GM04503 (cell line): ENCODE data around the gene GIMAP1.

Experiments used
- DNase-seq: peaks from one replicate; pipeline ENCODE4 v3.0.0-alpha.2; 2012; ENCODE audit warnings: low read depth

Gene GIMAP1

DNA sequence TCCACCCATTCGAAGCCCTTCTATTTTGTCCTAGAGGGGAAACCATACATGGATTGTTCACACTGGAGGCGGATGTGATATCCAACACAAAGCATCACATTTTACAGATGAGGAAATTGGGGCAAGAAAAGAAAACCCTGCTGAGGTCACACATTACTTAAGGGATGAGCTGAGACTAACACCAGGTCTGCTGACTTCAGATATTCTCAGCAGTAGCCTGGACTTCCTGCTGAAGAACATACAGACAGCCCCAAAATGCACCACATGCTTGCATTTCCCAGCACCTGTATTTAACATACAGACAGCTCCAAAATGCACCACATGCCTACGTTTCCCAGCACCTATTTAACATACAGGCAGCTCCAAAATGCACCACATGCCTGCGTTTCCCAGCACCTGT, 32.0 kb downstream of the GIMAP1 start:
- no peak for DNase-seq

DNA sequence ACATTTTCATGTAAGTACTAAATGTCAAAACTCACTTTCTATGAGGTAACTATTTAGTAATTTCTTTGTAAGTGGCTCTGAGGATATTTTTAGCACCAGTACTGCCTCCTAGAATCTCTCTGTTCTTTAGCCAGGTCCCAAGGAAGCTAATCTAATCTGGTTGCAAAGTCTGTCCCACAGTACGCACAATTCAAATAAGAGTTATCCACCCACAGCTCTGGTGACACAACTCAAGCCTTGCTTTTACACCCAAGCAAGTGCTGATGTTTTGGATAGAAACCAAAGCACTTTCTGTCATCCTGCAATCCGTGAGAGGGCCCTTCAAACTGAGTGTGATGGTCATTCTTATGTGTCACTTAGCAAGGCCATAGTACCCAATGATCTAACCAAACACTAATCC, 35.3 kb downstream of the GIMAP1 start:
- no peak for DNase-seq

DNA sequence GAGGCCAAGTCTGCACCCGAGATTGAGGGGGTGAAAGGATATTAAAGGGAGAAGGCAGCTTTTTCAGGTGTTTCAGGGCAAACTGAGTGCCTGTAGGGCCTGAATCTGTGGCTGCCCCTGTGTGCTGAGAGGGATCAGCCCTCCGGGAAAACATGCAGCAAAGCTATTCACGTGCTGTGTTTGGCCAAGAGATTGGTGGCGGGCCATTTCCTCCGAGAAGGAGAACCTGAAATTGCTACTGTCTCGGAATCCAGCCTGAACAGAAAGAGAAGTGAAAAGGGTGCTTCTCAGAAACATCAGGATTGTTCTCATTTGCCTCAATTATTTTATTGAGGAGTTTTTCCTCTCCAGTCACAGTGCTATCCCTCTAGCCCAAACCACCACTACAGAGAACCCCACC, 36.8 kb downstream of the GIMAP1 start:
- DNase-seq = no peak

DNA sequence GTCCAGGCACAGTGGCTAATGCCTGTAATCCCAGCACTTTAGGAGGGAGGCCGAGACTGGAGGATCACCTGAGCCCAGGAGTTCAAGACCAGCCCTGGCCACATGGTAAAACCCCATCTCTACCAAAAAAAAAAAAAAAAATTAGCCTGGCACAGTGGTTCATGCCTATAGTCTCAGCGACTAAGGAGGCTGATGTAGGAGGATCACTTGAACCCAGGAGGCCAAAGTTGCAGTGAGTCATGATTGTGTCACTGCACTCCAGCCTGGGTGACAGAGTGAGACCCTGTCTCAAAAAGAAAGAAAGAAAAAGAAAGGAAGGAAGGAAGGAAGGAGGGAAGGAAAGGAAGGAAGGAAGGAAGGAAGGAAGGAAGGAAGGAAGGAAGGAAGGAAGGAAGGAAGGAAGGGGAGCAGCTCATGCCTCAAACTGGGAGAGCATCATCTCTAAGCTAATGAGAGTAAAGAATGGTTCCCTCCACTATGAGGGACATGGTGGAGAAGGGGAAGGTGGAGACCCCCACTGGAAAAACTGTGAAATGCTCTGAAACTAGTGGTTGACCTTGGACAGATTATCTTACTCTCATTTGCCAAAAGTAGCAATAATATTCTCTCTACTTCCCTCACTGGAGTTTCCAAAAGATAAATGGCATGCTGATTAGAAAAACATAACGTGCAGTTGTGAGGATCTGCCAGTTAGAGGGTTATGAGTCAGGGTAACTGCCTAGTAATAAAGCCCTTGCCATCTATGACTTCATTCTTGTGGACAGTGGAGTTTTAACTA, 37.6 kb downstream of the GIMAP1 start:
- no peak for DNase-seq

DNA sequence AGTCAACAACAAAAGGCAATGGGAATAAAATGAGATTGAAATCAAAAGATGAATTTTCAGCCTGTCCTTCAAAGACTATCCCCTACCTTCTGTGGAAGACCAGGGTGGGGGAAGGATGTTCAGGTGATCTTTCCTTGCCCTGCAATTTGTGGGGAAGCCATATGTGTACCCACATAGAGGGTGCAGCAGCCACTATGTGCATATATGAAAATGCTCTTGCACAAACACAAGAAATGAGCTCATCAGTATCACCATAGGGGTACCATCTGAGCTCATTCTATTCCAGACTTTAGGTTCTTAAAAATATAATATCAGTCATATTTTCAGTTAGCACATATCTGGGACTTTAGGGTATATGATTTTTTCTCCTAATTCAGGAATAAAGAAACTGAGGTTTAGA, 38.5 kb downstream of the GIMAP1 start:
- DNase-seq = no peak

DNA sequence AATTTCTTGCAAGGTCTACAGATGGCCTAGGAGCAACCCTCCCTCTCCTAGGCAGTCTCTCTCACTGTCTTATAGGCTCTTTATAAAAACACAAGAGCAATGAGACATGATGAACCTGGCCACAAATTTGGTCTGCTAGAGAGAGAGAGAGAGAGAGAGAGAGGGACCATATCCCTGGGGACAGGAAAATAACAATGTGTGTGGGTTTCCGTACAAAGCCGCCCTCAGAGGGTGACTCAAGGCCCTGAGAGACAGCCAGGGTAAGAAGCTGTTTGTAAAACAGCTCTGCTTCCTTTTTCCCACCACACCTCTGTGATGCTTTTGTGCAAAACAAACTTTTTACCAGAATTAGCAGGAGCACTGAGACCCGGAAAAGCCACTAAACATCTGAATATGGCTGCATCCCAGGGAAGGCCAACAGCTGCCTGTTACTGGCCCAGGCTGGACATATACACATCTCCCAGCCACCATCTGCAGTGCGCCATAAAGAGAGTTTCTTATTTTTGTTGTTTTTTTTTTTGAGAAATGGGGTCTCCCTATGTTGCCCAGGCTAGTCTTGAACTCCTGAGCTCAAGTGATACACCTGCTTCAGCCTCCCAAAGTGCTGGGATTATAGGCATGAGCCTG, 39.2 kb downstream of the GIMAP1 start:
- DNase-seq = no peak

DNA sequence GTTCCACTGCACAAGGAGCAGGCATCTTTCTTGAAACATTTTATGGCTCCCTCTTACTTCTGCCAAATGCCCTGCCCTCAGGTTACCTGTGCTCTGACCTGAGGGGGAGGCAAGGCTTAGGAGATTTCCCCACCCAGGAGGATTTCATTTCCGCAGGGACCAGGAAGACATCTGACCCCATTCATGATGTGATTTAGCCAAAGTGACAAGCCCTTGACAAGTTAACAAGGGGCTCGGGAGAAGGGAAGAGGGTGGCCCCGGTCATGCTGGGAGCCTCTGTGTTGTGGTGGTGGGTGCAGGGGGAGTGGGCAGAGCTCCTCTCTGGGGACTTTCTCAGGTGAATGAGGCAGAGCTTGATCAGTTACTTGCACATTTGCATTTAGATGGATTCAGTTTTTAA, 39.8 kb downstream of the GIMAP1 start:
- no peak for DNase-seq

DNA sequence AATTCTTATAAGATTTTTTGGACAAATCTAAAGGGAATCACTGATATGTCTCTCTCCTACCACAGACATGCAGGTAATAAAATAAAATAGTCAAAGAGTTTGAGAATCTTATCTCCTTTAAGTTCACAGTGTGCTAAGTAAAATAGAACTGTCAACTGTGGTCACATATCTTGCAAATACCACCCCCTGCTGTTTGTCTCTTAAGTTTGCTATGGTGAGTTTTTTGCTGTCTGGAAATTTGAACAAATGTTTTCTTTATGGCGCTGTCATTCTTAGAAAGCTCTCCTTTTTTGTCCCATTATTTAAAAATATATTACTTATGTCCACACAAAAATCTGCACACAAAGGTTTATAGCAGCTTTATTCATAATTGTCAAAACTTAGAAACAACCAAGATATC, 40.4 kb downstream of the GIMAP1 start:
- no peak for DNase-seq

DNA sequence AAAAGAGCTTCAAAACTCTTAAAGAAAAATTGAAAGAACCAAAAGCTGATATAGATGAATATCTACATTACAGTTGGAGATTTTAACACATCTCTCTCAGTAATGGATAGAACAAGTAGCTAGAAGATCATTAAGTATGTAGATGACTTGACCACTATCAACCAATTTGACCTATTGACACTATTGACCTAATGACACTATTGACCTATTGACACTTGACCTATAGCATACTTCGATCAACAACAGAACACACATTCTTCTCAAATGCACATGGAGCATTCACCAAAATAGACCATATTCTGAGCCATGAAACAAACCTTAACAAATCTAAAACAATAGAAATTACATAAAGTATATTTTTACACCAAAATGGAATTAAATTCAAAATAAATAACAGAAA, 43.1 kb downstream of the GIMAP1 start:
- DNase-seq = no peak

DNA sequence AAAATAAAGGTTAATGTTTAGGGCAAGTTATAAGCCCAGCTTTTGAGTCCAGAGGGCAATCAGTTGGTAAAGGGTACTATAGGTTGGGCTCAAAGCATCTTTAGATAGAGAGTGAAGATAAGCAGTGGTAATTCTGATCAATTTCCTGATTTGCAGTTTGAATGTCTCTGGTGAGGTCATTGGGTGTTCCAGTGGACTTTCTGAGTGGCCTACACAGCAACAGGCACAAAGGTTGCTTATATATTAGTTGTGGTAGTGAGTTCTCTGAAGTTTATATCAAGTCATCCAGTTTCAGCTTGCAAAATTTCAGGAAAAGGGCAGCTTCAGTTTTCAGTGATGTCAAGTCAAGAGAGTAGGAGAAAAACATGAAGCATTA, 49.9 kb downstream of the GIMAP1 start:
- DNase-seq = no peak

DNA sequence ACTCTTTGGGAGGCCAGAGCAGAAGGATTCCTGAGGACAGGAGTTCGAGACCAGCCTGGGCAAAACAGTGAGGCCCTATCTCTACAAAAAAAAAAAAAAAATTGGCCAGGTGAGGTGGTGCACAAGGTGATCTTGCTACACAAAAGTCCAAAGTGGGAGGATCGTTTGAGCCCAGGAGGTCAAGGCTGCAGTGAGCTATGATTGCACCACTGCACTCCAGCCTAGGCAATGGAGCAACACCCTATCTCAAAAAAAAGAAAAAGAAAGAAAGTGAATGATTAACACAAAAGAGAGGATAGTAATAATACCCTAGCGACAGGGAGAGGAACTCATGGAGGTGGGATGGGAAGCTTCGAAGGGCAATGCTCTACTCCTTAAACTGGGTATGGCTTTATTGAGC, 53.4 kb downstream of the GIMAP1 start:
- no peak for DNase-seq
